WTC11 (cell line): ENCODE results near the gene IQCK. TPM values are rescaled to one million over a fixed set of nuclear protein-coding genes. Genes with fewer than 3 reads are reported as not detected.

Experiments used
- ATAC-seq: fragments of 200-7000 bp; cut with Tn5 transposase; 2 replicates; pipeline ENCODE4 v1.10.0; 2021; ENCODE audit warnings: mild to moderate bottlenecking, moderate library complexity
- CTCF ChIA-PET: fragments of 300-600 bp; sonication (Branson Sonifier 250); formaldehyde crosslinking; loops from one replicate; lab custom pipeline; 2021; ENCODE audit warnings: antibody characterized with exemption; lab: Charles Lee
- POLR2A ChIA-PET: fragments of 350-600 bp; sonication (Branson Sonifier 250); formaldehyde crosslinking; loops from one replicate; lab custom pipeline; 2021; ENCODE audit warnings: antibody characterized with exemption; lab: Charles Lee
- DNase-seq: peaks from one replicate; pipeline ENCODE4 v3.0.0; 2021; ENCODE audit warnings: low spot score
- H3K27ac Mint-ChIP-seq: 2 replicates; pipeline ENCODE4 v1.8.0; 2021; ENCODE audit warnings: mixed read lengths
- H3K27me3 Mint-ChIP-seq: 2 replicates; pipeline ENCODE4 v1.8.0; 2021; ENCODE audit warnings: low read depth, mild to moderate bottlenecking, moderate library complexity, mixed read lengths
- H3K36me3 Mint-ChIP-seq: 2 replicates; pipeline ENCODE4 v1.8.0; 2021; ENCODE audit warnings: mixed read lengths
- H3K4me1 Mint-ChIP-seq: 2 replicates; pipeline ENCODE4 v1.8.0; 2022; ENCODE audit warnings: mixed read lengths
- H3K4me3 Mint-ChIP-seq: 2 replicates; pipeline ENCODE4 v1.8.0; 2021; ENCODE audit warnings: mild to moderate bottlenecking, moderate library complexity, mixed read lengths
- H3K9me3 Mint-ChIP-seq: 2 replicates; pipeline ENCODE4 v1.8.0; 2021; ENCODE audit warnings: mixed read lengths
- CBFB ChIP-seq: sonication (generic); formaldehyde crosslinking; IDR thresholded peaks from 2 replicates; pipeline ENCODE4 v1.8.1; 2022; ENCODE audit warnings: mild to moderate bottlenecking, low read depth, missing genetic modification reagents
- CREM ChIP-seq: sonication (generic); formaldehyde crosslinking; IDR thresholded peaks from 2 replicates; pipeline ENCODE4 v1.8.1; 2022; ENCODE audit warnings: mild to moderate bottlenecking, missing genetic modification reagents, moderate library complexity
- FOXK1 ChIP-seq: sonication (generic); formaldehyde crosslinking; IDR thresholded peaks from 2 replicates; pipeline ENCODE4 v1.8.0; 2022; ENCODE audit warnings: mild to moderate bottlenecking, moderate library complexity, missing genetic modification reagents
- FOXP1 ChIP-seq: sonication (generic); formaldehyde crosslinking; IDR thresholded peaks from 2 replicates; pipeline ENCODE4 v1.8.0; 2022; ENCODE audit warnings: missing genetic modification reagents, mild to moderate bottlenecking, moderate library complexity, borderline replicate concordance
- GTF2I ChIP-seq: fragments of 250-450 bp; sonication (Bioruptor Pico); conservative IDR thresholded peaks from 2 replicates; pipeline ENCODE4 v1.4.0; 2021; ENCODE audit warnings: mild to moderate bottlenecking
- IRF2 ChIP-seq: sonication (generic); formaldehyde crosslinking; IDR thresholded peaks from 2 replicates; pipeline ENCODE4 v1.8.0; 2022; ENCODE audit warnings: low read depth, missing genetic modification reagents, borderline replicate concordance
- JAZF1 ChIP-seq: fragments of 250-450 bp; sonication (Bioruptor Pico); IDR thresholded peaks from 2 replicates; pipeline ENCODE4 v1.9.0; 2021; ENCODE audit warnings: moderate library complexity, mild to moderate bottlenecking, inconsistent platforms
- MXD4 ChIP-seq: fragments of 250-450 bp; sonication (Bioruptor Pico); IDR thresholded peaks from 2 replicates; pipeline ENCODE4 v1.8.0; 2021; ENCODE audit warnings: mild to moderate bottlenecking, moderate library complexity, borderline replicate concordance
- NFATC4 ChIP-seq: fragments of 250-450 bp; sonication (Bioruptor Pico); IDR thresholded peaks from 2 replicates; pipeline ENCODE4 v1.9.0; 2021; ENCODE audit warnings: mild to moderate bottlenecking
- RORB ChIP-seq: fragments of 250-450 bp; sonication (Bioruptor Pico); IDR thresholded peaks from 2 replicates; pipeline ENCODE4 v1.9.0; 2021; ENCODE audit warnings: mild to moderate bottlenecking
- SP1 ChIP-seq: sonication (generic); formaldehyde crosslinking; conservative IDR thresholded peaks from 2 replicates; pipeline ENCODE4 v1.8.1; 2022; ENCODE audit warnings: missing genetic modification reagents
- TEAD4 ChIP-seq: sonication (generic); formaldehyde crosslinking; IDR thresholded peaks from 2 replicates; pipeline ENCODE4 v1.8.0; 2022; ENCODE audit warnings: mild to moderate bottlenecking, missing genetic modification reagents
- ZNF121 ChIP-seq: sonication (generic); formaldehyde crosslinking; IDR thresholded peaks from 2 replicates; pipeline ENCODE4 v1.8.0; 2023; ENCODE audit warnings: missing genetic modification reagents
- ZNF263 ChIP-seq: sonication (generic); formaldehyde crosslinking; IDR thresholded peaks from 2 replicates; pipeline ENCODE4 v1.8.1; 2022; ENCODE audit warnings: low read depth, mild to moderate bottlenecking, moderate library complexity, missing genetic modification reagents
- ZNF416 ChIP-seq: fragments of 250-450 bp; sonication (Bioruptor Pico); IDR thresholded peaks from 2 replicates; pipeline ENCODE4 v1.9.0; 2021; ENCODE audit warnings: mild to moderate bottlenecking, inconsistent platforms
- ZNF671 ChIP-seq: fragments of 250-450 bp; sonication (Bioruptor Pico); IDR thresholded peaks from 2 replicates; pipeline ENCODE4 v1.8.0; 2021; ENCODE audit warnings: mild to moderate bottlenecking
- total RNA-seq: library from RNA; stranded (reverse); gene quantifications from 3 replicates; pipeline ENCODE4 v1.2.3, GENCODE V29; 2021
- TF ChIP-seq, protein P1 (sequence below): fragments of 200-600 bp; IDR thresholded peaks from 2 replicates; pipeline ENCODE4 v1.8.0; 2022; ENCODE audit warnings: antibody characterized with exemption
- TF ChIP-seq, protein P2 (sequence below): sonication (generic); formaldehyde crosslinking; IDR thresholded peaks from 2 replicates; pipeline ENCODE4 v1.8.1; 2023; ENCODE audit warnings: mild to moderate bottlenecking, missing genetic modification reagents
- TF ChIP-seq, protein P3 (sequence below): sonication (generic); formaldehyde crosslinking; IDR thresholded peaks from 2 replicates; pipeline ENCODE4 v1.8.0; 2022; ENCODE audit warnings: mild to moderate bottlenecking, missing genetic modification reagents
- TF ChIP-seq, protein P4 (sequence below): sonication (generic); formaldehyde crosslinking; IDR thresholded peaks from 2 replicates; pipeline ENCODE4 v1.8.0; 2022; ENCODE audit warnings: mild to moderate bottlenecking, missing genetic modification reagents
- TF ChIP-seq, protein P5 (sequence below): sonication (generic); formaldehyde crosslinking; conservative IDR thresholded peaks from 2 replicates; pipeline ENCODE4 v1.8.1; 2022; ENCODE audit warnings: mild to moderate bottlenecking, missing genetic modification reagents
- TF ChIP-seq, protein P6 (sequence below): sonication (generic); formaldehyde crosslinking; IDR thresholded peaks from 2 replicates; pipeline ENCODE4 v1.8.1; 2023; ENCODE audit warnings: mild to moderate bottlenecking, missing genetic modification reagents, borderline replicate concordance
- TF ChIP-seq, protein P7 (sequence below): fragments of 250-450 bp; sonication (Bioruptor Pico); IDR thresholded peaks from 2 replicates; pipeline ENCODE4 v1.9.0; 2021; ENCODE audit warnings: moderate library complexity, mild to moderate bottlenecking, inconsistent platforms, borderline replicate concordance
- TF ChIP-seq, protein P8 (sequence below): sonication (generic); formaldehyde crosslinking; IDR thresholded peaks from 2 replicates; pipeline ENCODE4 v1.8.1; 2022; ENCODE audit warnings: mild to moderate bottlenecking, missing genetic modification reagents, moderate library complexity, borderline replicate concordance

IQCK gene
- total RNA-seq, 1 experiment from 2014 or later: 5.8 TPM

DNA sequence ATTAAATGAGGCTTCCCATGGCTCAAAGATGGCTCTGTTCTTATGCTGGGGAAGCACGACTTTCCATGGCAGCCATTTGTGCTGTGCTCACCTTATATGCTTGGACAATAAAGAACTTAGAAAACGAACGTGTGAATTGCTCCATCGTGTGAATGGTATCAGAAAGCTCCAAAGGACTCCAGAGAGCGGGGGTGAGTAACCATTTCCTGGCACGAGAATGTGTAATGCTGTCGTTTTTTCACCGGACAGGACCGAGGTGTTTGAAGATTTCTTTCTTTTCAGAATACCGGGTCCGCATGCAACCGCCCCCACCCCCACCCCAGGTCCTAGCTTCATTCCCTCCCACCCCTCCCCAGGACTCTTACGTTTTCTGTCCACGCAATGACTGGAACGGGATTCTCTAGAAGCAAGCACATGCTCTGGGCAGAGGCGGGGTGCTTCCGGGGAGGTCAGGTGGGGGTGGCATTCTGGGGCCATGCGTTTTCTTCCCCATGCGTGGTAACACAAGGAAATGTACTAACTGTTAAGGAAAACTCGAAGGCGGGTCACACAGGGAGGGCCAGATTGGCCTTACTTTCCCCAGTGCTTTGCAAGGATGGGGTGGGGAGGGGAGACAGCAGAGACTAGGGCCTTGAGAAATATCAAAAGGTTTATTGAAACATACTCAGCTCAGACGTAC, 140.4 kb downstream of the IQCK start:
- Mint-ChIP-seq H3K9me3 (no peaks in the 10 kb centered on the region), H3K4me3 (peak overlapping the region; percentile 39; the same call in 1 of the 2 replicates), H3K4me1 (peaks cover 97% of the 10 kb centered on the region), H3K27me3 (peaks cover 3% of the 10 kb centered on the region), H3K36me3 (peaks cover 37% of the 10 kb centered on the region)
- CTCF ChIA-PET: no interaction called here
- ATAC-seq: no peak
- DNase-seq: no peak
- TF ChIP-seq, protein P1, sequence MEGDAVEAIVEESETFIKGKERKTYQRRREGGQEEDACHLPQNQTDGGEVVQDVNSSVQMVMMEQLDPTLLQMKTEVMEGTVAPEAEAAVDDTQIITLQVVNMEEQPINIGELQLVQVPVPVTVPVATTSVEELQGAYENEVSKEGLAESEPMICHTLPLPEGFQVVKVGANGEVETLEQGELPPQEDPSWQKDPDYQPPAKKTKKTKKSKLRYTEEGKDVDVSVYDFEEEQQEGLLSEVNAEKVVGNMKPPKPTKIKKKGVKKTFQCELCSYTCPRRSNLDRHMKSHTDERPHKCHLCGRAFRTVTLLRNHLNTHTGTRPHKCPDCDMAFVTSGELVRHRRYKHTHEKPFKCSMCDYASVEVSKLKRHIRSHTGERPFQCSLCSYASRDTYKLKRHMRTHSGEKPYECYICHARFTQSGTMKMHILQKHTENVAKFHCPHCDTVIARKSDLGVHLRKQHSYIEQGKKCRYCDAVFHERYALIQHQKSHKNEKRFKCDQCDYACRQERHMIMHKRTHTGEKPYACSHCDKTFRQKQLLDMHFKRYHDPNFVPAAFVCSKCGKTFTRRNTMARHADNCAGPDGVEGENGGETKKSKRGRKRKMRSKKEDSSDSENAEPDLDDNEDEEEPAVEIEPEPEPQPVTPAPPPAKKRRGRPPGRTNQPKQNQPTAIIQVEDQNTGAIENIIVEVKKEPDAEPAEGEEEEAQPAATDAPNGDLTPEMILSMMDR: no peak
- no peak for TF ChIP-seq ZNF671 (CRISPR knock-in tag)
- TF ChIP-seq GTF2I (CRISPR knock-in tag): no peak
- TF ChIP-seq, protein P2, sequence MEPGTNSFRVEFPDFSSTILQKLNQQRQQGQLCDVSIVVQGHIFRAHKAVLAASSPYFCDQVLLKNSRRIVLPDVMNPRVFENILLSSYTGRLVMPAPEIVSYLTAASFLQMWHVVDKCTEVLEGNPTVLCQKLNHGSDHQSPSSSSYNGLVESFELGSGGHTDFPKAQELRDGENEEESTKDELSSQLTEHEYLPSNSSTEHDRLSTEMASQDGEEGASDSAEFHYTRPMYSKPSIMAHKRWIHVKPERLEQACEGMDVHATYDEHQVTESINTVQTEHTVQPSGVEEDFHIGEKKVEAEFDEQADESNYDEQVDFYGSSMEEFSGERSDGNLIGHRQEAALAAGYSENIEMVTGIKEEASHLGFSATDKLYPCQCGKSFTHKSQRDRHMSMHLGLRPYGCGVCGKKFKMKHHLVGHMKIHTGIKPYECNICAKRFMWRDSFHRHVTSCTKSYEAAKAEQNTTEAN: no peak
- no peak for TF ChIP-seq ZNF416
- no peak for TF ChIP-seq CBFB (CRISPR knock-in tag)
- no peak for TF ChIP-seq NFATC4 (CRISPR knock-in tag)
- TF ChIP-seq CREM: no peak
- TF ChIP-seq TEAD4 (CRISPR knock-in tag): no peak
- no peak for TF ChIP-seq IRF2
- TF ChIP-seq, protein P3, sequence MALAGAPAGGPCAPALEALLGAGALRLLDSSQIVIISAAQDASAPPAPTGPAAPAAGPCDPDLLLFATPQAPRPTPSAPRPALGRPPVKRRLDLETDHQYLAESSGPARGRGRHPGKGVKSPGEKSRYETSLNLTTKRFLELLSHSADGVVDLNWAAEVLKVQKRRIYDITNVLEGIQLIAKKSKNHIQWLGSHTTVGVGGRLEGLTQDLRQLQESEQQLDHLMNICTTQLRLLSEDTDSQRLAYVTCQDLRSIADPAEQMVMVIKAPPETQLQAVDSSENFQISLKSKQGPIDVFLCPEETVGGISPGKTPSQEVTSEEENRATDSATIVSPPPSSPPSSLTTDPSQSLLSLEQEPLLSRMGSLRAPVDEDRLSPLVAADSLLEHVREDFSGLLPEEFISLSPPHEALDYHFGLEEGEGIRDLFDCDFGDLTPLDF (CRISPR knock-in tag): no peak
- TF ChIP-seq, all 79 proteins: peak for 0
- POLR2A ChIA-PET: no interaction called here
- peak overlapping the region; percentile 100 for H3K27ac Mint-ChIP-seq

DNA sequence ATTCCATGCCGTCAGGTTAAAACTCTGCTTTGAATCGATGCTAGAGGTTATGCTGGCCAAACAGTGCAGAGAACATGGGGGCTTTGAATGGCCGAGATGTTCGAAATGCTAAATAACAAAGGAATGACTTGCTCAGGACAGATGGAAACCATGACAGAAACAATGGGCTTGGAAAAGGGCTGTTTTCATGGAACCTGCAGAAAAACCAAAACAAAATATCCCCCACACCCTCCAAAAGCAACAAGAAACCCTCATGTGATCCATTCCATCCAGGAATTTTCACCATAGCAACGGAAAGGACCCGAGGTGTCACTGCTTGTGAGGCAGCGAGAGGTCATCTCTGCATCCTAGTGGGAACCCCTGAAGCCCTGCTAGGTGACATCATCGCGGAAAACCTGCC, 141.1 kb downstream of the IQCK start:
- ChIA-PET CTCF (no interaction called here), POLR2A (no interaction called here)
- DNase-seq: no peak
- peak overlapping the region; percentile 39 for H3K4me3 Mint-ChIP-seq
- peaks cover 41% of the 10 kb centered on the region for H3K36me3 Mint-ChIP-seq
- H3K9me3 Mint-ChIP-seq: no peaks in the 10 kb centered on the region
- no peaks in the 10 kb centered on the region for H3K27me3 Mint-ChIP-seq
- H3K4me1 Mint-ChIP-seq: peaks cover 93% of the 10 kb centered on the region
- peak overlapping the region; percentile 100 for H3K27ac Mint-ChIP-seq
- no peak for ATAC-seq
- TF ChIP-seq, protein P4, sequence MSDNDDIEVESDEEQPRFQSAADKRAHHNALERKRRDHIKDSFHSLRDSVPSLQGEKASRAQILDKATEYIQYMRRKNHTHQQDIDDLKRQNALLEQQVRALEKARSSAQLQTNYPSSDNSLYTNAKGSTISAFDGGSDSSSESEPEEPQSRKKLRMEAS: no peak
- TF ChIP-seq, protein P5, sequence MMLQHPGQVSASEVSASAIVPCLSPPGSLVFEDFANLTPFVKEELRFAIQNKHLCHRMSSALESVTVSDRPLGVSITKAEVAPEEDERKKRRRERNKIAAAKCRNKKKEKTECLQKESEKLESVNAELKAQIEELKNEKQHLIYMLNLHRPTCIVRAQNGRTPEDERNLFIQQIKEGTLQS (CRISPR knock-in tag): no peak
- TF ChIP-seq RORB (no peak), FOXP1 (CRISPR knock-in tag) (no peak), ZNF263 (CRISPR knock-in tag) (no peak), CREM (no peak), JAZF1 (CRISPR knock-in tag) (no peak), SP1 (no peak), ZNF121 (CRISPR knock-in tag) (no peak), MXD4 (CRISPR knock-in tag) (no peak), FOXK1 (CRISPR knock-in tag) (no peak)
- TF ChIP-seq, protein P6, sequence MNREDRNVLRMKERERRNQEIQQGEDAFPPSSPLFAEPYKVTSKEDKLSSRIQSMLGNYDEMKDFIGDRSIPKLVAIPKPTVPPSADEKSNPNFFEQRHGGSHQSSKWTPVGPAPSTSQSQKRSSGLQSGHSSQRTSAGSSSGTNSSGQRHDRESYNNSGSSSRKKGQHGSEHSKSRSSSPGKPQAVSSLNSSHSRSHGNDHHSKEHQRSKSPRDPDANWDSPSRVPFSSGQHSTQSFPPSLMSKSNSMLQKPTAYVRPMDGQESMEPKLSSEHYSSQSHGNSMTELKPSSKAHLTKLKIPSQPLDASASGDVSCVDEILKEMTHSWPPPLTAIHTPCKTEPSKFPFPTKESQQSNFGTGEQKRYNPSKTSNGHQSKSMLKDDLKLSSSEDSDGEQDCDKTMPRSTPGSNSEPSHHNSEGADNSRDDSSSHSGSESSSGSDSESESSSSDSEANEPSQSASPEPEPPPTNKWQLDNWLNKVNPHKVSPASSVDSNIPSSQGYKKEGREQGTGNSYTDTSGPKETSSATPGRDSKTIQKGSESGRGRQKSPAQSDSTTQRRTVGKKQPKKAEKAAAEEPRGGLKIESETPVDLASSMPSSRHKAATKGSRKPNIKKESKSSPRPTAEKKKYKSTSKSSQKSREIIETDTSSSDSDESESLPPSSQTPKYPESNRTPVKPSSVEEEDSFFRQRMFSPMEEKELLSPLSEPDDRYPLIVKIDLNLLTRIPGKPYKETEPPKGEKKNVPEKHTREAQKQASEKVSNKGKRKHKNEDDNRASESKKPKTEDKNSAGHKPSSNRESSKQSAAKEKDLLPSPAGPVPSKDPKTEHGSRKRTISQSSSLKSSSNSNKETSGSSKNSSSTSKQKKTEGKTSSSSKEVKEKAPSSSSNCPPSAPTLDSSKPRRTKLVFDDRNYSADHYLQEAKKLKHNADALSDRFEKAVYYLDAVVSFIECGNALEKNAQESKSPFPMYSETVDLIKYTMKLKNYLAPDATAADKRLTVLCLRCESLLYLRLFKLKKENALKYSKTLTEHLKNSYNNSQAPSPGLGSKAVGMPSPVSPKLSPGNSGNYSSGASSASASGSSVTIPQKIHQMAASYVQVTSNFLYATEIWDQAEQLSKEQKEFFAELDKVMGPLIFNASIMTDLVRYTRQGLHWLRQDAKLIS: no peak
- TF ChIP-seq, protein P7, sequence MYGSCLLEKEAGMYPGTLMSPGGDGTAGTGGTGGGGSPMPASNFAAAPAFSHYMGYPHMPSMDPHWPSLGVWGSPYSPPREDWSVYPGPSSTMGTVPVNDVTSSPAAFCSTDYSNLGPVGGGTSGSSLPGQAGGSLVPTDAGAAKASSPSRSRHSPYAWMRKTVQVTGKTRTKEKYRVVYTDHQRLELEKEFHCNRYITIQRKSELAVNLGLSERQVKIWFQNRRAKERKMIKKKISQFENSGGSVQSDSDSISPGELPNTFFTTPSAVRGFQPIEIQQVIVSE (CRISPR knock-in tag): no peak
- TF ChIP-seq, protein P8, sequence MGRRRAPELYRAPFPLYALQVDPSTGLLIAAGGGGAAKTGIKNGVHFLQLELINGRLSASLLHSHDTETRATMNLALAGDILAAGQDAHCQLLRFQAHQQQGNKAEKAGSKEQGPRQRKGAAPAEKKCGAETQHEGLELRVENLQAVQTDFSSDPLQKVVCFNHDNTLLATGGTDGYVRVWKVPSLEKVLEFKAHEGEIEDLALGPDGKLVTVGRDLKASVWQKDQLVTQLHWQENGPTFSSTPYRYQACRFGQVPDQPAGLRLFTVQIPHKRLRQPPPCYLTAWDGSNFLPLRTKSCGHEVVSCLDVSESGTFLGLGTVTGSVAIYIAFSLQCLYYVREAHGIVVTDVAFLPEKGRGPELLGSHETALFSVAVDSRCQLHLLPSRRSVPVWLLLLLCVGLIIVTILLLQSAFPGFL (CRISPR knock-in tag): no peak
